ENCODE data around the gene MCRS1.

GRCh38 chr12:49588281-49588680, 20.3 kb upstream of the MCRS1 start:
- TF ChIP-seq CTCF (IDR thresholded peaks at IDR 0.05; ENCODE audit: low read depth, low read length, poor library complexity, severe bottlenecking) = no peak
- TF ChIP-seq EZH2phosphoT487 (IDR thresholded peaks at IDR 0.05; ENCODE audit: borderline replicate concordance, low read length) = no peak

All from DOHH2 (cell line).